D721Med (cell line): ENCODE data around the gene TLDC2.

ENCODE experiments used
- DNase-seq: peaks from one replicate; pipeline ENCODE4 v3.0.0; 2011; ENCODE audit warnings: low spot score; ENCODE audit not compliant: insufficient read length
- FAIRE-seq: peaks from 2 replicates; lab custom pipeline; 2011; peaks lifted over from hg19 to GRCh38; lab: Jason Lieb, UNC
- TF ChIP-seq, protein P1 (sequence below): IDR thresholded peaks from 2 replicates; pipeline ENCODE4 v1.5.1; 2012; ENCODE audit warnings: mild to moderate bottlenecking, control low read depth; ENCODE audit not compliant: insufficient read depth; ENCODE audit errors: missing control alignments

Gene TLDC2

DNA sequence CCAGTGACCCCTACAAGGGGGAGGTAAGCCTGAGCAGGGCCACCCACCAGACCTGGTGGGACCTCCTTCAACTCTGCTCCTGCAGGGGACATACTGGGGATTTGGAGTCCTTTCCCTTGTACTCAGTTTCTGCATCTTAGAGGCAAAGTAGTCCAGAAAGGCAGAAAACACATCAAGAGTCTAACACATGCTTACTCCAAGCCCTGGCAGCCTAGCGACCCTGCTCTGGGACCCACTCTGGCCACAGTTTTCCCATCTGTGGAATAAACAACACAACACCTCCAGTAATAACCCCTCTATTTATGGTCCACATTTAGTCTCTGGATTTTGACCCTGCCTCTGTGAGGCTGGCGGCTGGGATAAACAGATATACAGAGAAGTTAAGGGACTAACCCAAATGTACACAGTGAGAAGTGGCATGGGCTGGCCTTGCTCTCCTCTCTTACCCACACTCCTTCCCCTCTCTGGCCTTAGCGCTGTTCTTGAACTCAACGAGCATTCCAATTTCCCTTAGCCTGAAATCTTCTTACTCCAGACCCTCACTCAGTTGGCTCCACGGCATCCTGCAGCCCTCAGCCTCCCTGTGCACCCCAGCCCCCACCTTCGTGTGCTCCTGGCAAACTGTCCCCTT is 16.1 kb upstream of the TLDC2 start:
- DNase-seq (no peak), FAIRE-seq (no peak)
- TF ChIP-seq, protein P1, sequence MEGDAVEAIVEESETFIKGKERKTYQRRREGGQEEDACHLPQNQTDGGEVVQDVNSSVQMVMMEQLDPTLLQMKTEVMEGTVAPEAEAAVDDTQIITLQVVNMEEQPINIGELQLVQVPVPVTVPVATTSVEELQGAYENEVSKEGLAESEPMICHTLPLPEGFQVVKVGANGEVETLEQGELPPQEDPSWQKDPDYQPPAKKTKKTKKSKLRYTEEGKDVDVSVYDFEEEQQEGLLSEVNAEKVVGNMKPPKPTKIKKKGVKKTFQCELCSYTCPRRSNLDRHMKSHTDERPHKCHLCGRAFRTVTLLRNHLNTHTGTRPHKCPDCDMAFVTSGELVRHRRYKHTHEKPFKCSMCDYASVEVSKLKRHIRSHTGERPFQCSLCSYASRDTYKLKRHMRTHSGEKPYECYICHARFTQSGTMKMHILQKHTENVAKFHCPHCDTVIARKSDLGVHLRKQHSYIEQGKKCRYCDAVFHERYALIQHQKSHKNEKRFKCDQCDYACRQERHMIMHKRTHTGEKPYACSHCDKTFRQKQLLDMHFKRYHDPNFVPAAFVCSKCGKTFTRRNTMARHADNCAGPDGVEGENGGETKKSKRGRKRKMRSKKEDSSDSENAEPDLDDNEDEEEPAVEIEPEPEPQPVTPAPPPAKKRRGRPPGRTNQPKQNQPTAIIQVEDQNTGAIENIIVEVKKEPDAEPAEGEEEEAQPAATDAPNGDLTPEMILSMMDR: no peak

DNA sequence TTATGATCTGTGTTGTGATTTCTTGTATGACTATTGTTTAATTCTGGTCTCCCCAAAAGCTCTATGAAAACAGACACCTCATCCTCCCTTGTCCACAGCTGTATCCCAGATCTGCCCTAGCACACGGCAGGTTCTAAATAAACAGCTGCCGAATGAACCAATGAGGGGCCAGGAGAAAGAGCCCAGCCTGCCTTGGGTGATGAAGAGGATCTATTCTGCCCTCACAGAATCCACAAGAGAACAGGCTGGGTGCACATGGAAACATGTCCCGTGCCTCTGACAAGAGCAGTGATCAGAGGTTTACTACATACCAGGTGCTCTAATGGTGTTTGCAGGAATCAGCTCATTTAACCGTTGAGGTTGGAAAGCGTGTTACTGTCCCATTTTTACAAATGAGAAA is 15.6 kb upstream of the TLDC2 start:
- no peak for FAIRE-seq
- TF ChIP-seq, protein P1: no peak
- no peak for DNase-seq

DNA sequence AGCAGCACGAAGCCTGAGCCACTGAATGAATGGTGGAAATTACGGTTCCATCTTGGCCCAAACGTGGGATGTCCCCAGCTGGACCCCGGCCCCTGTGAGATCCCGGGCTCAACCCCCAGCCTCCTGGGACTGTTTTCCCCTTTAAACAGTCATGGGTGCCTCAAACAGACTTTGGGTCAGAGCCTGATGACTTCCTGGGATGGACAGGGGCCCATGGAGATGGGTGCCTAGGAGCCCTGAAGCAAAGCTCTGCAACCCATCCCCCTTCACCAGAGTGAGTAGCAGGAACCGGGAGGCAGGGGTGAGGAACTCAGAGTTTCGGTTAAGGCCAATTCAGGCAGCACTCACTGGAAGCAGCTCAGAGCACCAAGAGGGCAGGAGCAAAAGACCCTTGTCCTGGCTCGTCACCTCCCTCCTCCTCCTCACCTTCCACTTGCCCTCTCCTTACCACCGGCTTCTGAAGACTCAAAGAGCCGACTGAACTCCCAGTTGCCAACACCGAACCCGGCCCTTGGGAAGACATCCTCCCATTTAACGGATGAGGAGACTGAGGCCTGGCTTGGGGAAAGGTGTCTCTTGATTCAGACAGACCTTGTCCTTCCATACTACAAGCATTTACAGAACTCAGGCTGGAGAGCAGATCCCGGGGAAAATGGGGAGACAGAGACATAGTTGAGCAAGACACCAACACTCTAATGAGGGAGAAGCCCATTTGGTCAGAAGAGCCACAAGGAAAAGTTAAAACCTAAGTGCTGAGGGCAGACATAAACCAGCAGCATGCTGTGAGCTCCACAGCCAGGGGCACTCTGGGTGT is 14.9 kb upstream of the TLDC2 start:
- TF ChIP-seq, protein P1: no peak
- no peak for DNase-seq
- FAIRE-seq: no peak

DNA sequence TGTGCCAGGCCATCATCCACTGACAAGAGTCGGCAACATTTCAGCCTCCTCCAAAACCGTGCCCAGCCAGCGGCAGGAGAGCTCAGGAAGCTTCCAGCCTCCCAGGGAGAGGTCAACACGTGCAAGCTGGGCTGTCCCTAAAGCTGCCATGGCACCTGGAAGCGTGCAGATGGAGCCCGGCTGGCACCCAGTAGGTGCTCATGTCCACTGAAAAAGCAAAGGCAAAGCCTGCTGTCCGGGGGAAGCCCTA is 14.4 kb upstream of the TLDC2 start:
- DNase-seq (no peak), FAIRE-seq (no peak)
- TF ChIP-seq, protein P1: no peak

DNA sequence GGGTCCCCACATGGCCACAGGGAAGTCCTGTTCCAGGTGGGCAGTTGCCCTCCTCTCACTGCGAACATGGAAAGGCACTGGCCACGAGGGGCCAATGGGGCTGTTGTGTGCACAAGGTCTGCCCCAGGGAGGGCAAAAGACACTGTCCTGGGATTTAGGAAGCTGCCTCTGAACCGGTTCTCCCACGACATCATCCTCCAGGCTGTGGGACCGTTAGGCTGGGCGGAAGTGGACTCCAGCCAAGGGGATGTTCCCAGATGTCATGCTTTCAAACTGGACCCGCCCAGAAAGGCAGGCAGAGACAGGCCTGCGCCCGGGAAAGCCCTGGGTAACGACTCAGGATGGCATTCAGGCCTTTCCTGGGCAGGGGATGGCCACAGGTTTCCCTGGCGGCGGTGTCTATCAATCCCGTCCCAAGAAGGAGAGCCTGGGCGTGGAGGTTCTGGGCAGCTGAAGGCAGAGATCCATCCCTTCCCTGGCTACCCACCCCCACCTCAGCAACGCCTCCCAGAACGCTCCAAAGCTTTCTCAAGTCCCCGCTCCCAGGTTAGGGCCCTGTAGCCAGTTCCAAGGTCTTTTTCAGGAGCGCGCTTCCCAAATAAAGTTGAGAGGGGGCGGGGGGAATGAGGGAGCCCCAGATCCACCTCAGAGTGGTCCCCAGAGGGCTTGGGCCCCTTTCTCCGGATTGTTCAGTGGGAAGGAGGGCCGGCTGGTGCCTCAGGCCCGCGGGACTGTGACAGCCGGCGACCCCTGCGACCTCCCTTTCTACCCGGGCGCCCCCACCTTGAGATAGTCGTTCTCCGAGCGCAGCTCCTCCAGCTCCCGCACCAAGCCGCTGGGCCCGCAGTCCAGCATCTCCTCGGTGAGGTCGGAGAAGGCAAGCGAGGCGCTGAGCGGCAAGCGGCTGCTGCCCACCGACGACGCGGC is 13.8 kb upstream of the TLDC2 start:
- DNase-seq: no peak
- FAIRE-seq: no peak
- TF ChIP-seq, protein P1: no peak

DNA sequence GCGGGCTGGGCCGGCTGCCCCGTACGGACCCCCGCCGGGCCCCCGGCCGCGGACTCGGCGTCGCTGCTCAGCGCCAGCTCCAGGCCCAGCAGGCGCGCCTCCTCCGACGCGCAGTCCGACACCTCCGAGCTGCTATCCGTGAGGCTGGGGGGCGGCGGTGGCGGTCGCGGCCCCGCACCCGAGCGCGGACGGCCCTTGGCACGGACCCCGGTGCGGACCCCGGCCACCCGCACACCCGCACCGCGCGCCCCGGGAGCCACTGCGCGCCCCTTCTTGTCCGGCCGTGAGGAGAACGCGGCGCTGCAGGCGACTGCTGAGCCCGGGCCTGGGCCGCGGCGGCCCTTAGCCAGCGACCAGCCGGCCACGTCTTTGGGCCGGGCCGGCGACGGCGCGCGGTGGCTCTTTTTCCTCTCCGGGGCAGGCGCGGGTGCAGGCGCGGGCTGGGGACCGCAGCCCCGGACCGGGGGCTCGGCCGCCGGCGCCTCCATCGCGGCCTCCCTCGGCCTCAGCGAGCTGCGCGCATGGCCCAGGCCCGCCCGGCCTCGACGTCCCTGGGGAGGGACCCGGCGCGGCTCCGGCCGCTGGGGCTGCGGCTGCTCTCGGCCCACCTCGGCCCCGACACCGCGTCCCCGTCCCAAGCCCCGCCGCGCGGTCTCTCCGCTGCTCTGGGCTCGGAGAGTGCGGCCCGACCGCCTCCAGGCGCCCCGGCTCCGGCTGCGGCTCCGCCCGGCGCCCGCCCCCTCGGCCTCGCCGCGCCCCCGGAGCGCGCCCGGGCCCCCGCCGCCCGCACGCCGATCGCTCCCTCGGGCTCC is 12.9 kb upstream of the TLDC2 start:
- FAIRE-seq: no peak
- peak; percentile 44 for DNase-seq
- TF ChIP-seq, protein P1: no peak
